Measurements from ENCODE around the gene SLC15A3.

DNA sequence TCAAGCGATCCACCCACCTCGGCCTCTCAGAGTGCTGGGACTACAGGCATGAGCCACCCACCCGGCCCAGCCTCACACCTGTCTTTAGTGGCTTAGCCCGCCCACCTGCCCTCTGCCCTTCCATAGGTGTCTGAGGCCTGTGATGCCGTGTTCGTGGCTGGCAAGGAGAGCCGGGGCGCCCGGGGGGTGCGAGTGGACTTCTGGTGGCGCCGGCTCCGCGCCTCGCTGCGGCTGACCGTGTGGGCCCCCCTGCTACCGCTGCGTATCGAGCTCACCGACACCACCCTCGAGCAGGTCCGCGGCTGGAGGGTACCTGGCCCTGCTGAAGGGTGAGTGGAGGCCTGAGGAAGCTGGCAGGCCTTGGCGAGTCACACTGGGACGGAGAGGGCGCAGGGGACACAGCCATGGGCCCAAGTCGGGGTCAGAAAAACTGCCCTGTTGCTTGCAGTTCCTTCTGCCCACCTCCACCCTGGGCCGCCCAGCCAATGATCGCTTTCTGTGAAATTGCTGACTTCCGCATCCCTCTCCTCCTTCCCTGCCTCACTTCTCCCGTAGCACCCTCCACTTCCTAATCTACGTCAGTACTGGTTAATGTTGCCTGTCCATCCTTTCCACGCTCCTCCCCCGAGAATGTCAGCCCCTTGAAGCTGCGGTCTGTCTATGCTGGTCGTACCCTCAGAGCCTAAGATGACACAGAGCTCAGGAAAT is 18.4 kb downstream of the SLC15A3 start:
- TF ChIP-seq, protein P1, sequence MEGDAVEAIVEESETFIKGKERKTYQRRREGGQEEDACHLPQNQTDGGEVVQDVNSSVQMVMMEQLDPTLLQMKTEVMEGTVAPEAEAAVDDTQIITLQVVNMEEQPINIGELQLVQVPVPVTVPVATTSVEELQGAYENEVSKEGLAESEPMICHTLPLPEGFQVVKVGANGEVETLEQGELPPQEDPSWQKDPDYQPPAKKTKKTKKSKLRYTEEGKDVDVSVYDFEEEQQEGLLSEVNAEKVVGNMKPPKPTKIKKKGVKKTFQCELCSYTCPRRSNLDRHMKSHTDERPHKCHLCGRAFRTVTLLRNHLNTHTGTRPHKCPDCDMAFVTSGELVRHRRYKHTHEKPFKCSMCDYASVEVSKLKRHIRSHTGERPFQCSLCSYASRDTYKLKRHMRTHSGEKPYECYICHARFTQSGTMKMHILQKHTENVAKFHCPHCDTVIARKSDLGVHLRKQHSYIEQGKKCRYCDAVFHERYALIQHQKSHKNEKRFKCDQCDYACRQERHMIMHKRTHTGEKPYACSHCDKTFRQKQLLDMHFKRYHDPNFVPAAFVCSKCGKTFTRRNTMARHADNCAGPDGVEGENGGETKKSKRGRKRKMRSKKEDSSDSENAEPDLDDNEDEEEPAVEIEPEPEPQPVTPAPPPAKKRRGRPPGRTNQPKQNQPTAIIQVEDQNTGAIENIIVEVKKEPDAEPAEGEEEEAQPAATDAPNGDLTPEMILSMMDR (IDR thresholded peaks at IDR 0.05; ENCODE audit: borderline replicate concordance, extremely low read depth, low read length, poor library complexity, severe bottlenecking): no peak
- no peak for TF ChIP-seq EZH2 (IDR thresholded peaks at IDR 0.05; ENCODE audit: borderline replicate concordance, low read depth, low read length, severe bottlenecking)

Data from DND-41 (cell line).